Neural crest cell (in vitro differentiated cells): ENCODE data around the gene PRDX1. TPM values are rescaled to one million over a fixed set of nuclear protein-coding genes. Genes with fewer than 3 reads are reported as not detected.

Experiments
- DNase-seq: peaks from one replicate; pipeline ENCODE4 v3.0.0; 2021; ENCODE audit warnings: low read depth, mixed read lengths, low spot score
- H3K27ac Mint-ChIP-seq: one replicate; pipeline ENCODE4 v1.8.0; 2021; ENCODE audit warnings: mild to moderate bottlenecking, mixed read lengths; ENCODE audit not compliant: unreplicated experiment
- H3K27me3 Mint-ChIP-seq: 2 replicates; pipeline ENCODE4 v1.8.0; 2021; ENCODE audit warnings: low read depth, mild to moderate bottlenecking, mixed read lengths
- H3K36me3 Mint-ChIP-seq: 2 replicates; pipeline ENCODE4 v1.8.0; 2021; ENCODE audit warnings: low read depth, mild to moderate bottlenecking, mixed read lengths
- H3K4me1 Mint-ChIP-seq: 2 replicates; pipeline ENCODE4 v1.8.0; 2021; ENCODE audit warnings: mixed read lengths
- H3K4me3 Mint-ChIP-seq: one replicate; pipeline ENCODE4 v1.8.0; 2021; ENCODE audit warnings: mild to moderate bottlenecking, mixed read lengths
- H3K9me3 Mint-ChIP-seq: 2 replicates; pipeline ENCODE4 v1.8.0; 2021; ENCODE audit warnings: mixed read lengths
- long read RNA-seq: library from polyadenylated mRNA; unstranded; transcript quantifications from one replicate; pipeline ENCODE4 v2.0.0, GENCODE V29; 2020
- total RNA-seq: library from RNA; stranded (reverse); gene quantifications from 2 replicates; pipeline ENCODE4 v1.2.1, GENCODE V29; 2021
- TF ChIP-seq, protein P1 (sequence below): fragments of 200-600 bp; sonication (generic); conservative IDR thresholded peaks from 2 replicates; pipeline ENCODE4 v1.5.0; 2021; ENCODE audit warnings: antibody characterized with exemption, mild to moderate bottlenecking

Gene PRDX1
- total RNA-seq: 317 and 334 TPM in 2 replicates
- long read RNA-seq, transcript PRDX1-202 (6 exons, 1,021 nt): major isoform, 364 of 385 reads
- long read RNA-seq, partial matches to known transcripts: 8 of 385 reads
- long read RNA-seq, other reads (novel, unspliced or antisense): 10 of 385 reads

DNA sequence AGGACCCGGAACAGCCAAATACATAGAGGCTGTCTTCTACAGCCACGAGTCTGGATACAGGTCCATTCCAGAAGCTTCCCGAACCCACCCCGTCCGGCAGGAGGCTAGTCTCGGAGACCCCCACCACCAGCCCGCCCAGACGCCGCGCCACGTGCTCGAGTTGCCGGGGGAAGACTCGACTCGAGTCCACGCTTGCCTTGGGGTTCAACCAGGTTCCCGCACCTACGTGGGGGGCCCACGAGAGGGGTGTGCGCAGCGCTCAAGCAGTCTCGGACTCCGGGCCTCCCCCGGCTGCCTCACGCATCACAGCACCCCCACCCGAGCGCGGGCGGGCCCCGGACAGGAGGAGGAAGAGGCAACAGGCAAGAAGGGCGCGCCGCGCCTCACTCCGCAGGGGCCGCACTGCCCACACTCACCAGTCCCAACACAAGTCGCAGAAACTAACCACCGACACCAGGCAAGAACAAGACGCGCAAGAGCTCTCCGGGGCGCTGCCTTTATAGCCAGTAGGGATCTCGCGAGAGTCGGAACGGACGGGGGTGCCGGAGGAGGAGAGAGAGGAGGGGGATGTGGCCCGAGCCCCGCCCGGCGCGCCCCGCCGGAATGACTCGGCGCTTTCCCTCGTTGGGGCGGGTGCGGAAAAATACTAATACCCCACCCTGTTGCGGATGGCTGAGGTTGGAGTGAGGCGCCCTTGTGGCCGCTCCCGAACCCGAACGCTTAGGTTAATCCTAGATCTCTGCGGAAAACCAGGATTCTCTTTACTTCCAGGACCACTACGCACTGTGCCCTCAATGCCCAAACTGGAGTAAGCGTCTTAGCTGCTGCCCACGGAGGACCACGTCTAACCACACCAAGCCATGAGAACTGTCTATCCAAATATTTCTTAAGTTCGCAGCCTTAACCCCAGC lies at the start of gene PRDX1:
PRDX1 (minus strand) TSS at position 472 of the 911 bp plus-strand sequence. CDS start 2,841 bp downstream, outside the sequence.
- Mint-ChIP-seq H3K4me1 (peaks cover 38% of the 10 kb centered on the region), H3K27ac (peak within 1 kb of the TSS; percentile 93), H3K4me3 (peak within 1 kb of the TSS; percentile 91), H3K36me3 (no peaks in the 10 kb centered on the region), H3K27me3 (peaks cover 3% of the 10 kb centered on the region), H3K9me3 (no peaks in the 10 kb centered on the region)
- DNase-seq: peak; percentile 99
- TF ChIP-seq, protein P1, sequence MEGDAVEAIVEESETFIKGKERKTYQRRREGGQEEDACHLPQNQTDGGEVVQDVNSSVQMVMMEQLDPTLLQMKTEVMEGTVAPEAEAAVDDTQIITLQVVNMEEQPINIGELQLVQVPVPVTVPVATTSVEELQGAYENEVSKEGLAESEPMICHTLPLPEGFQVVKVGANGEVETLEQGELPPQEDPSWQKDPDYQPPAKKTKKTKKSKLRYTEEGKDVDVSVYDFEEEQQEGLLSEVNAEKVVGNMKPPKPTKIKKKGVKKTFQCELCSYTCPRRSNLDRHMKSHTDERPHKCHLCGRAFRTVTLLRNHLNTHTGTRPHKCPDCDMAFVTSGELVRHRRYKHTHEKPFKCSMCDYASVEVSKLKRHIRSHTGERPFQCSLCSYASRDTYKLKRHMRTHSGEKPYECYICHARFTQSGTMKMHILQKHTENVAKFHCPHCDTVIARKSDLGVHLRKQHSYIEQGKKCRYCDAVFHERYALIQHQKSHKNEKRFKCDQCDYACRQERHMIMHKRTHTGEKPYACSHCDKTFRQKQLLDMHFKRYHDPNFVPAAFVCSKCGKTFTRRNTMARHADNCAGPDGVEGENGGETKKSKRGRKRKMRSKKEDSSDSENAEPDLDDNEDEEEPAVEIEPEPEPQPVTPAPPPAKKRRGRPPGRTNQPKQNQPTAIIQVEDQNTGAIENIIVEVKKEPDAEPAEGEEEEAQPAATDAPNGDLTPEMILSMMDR: peak; percentile 27

GRCh38 chr1:45570631-45571030 lies 48.9 kb upstream of the PRDX1 start:
- peaks cover 7% of the 10 kb centered on the region for H3K36me3 Mint-ChIP-seq
- TF ChIP-seq, protein P1: no peak
- H3K4me3 Mint-ChIP-seq: no peak overlapping the region
- H3K9me3 Mint-ChIP-seq: no peaks in the 10 kb centered on the region
- H3K4me1 Mint-ChIP-seq: peaks cover 4% of the 10 kb centered on the region
- no peak overlapping the region for H3K27ac Mint-ChIP-seq
- DNase-seq: no peak
- H3K27me3 Mint-ChIP-seq: no peaks in the 10 kb centered on the region

- TF ChIP-seq, protein P1: peak; percentile 97
- H3K4me1 Mint-ChIP-seq: peaks cover 4% of the 10 kb centered on the region
- no peaks in the 10 kb centered on the region for H3K27me3 Mint-ChIP-seq
- H3K4me3 Mint-ChIP-seq: no peak overlapping the region
- H3K27ac Mint-ChIP-seq: no peak overlapping the region
- DNase-seq: peak; percentile 63
- peaks cover 7% of the 10 kb centered on the region for H3K36me3 Mint-ChIP-seq
- no peaks in the 10 kb centered on the region for H3K9me3 Mint-ChIP-seq
Observed at GRCh38 chr1:45569962-45570581, 48.4 kb upstream of the PRDX1 start.

DNA sequence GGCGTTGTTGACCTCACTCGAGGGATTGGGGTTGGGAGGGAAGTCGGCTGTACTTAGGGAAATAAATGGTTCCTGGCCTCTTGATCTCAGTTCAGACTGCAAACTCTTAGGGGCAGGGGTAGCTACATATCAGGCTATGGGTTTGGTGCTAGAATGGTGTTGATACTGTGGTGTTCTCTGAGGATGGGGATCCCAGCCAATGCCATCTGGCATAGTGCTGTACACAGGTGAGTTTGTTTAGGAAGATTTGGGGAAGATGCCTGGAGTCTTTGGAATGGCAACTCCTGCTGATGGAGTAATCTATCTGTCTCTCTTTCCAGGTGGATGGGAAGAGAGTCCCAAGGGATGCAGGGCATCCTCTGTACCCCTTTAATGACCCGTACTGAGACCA lies 47.9 kb upstream of the PRDX1 start:
- H3K36me3 Mint-ChIP-seq: peaks cover 7% of the 10 kb centered on the region
- no peak for DNase-seq
- H3K4me3 Mint-ChIP-seq: no peak overlapping the region
- H3K27me3 Mint-ChIP-seq: no peaks in the 10 kb centered on the region
- peaks cover 4% of the 10 kb centered on the region for H3K4me1 Mint-ChIP-seq
- H3K27ac Mint-ChIP-seq: no peak overlapping the region
- TF ChIP-seq, protein P1: no peak
- no peaks in the 10 kb centered on the region for H3K9me3 Mint-ChIP-seq

DNA sequence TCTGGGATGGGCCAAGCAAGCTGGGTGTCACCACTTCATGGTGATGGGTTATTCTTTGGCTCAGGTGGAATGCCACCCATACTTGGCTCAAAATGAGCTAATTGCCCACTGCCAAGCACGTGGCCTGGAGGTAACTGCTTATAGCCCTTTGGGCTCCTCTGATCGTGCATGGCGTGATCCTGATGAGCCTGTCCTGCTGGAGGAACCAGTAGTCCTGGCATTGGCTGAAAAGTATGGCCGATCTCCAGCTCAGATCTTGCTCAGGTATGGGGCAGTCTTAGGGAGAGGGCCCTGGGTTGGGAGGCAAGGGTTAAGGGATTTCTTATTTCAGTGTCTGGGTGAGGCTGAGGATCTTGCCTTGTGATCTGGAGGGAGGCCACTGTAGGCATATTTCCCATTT lies 46.7 kb upstream of the PRDX1 start:
- peaks cover 4% of the 10 kb centered on the region for H3K4me1 Mint-ChIP-seq
- no peak for DNase-seq
- H3K27me3 Mint-ChIP-seq: no peaks in the 10 kb centered on the region
- no peaks in the 10 kb centered on the region for H3K9me3 Mint-ChIP-seq
- H3K4me3 Mint-ChIP-seq: no peak overlapping the region
- TF ChIP-seq, protein P1: no peak
- peak overlapping the region; percentile 19 for H3K27ac Mint-ChIP-seq
- peaks cover 11% of the 10 kb centered on the region for H3K36me3 Mint-ChIP-seq
